ENCODE data around the gene PGLYRP2.
A peak's percentile ranks its signal among the peaks of the same experiment; 100 is the strongest.
"Not testable (repeated sequence)": the region's sequence is repeated elsewhere in the genome, so short reads cannot be mapped to it uniquely, and the experiment has no call there.

The PGLYRP2 gene

DNA sequence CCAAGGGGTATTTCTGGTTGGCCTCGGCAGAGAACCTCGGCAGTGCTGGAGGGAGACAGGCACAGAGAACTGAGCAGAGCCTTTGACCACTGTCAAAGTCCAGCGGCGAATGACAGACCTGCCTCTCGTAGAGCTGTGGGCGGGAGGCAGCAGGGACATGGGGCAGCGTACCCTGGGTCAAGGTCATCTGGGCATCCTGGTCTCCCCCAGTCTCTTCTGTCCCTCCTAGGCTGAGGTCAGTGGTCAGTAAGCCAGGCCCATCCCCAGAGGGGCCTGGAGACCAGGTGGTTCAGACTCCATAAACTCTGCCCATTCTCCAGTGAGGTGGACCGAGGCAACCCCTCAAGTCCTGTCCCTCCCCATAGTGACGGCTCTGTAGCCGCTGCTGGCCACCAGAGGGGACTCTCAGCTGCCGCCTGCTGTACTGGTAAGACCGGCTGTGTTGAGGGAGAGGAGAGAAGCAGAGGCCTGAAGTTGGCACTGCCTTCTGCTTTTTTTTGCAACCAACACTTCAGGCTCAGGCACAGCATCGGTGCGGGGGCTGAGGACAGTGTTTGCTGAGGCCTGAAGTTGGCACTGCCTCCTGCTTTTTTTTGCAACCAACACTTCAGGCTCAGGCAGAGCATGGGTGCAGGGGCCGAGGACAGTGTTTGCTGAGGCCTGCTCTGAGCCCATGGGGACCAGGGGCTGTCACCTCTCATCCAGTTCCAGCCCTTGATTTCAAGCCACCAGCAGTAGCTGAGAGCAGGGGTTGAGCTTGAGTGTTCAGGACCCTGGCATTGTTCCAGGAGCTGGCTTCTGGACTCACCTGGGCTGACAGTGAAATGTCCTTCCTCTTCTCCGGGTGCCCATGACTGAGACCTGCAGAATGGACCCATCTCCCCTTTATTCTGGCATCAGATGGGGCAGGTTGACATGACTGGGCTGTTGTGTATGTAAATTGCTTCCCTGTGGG is at the start of gene PGLYRP2:
PGLYRP2 (minus strand) TSS at position 111 of the 955 bp plus-strand sequence. CDS start 130 bp downstream, outside the sequence.
- DNase-seq: peak; percentile 23

- DNase-seq: no peak
These were observed 48.4 kb upstream of the PGLYRP2 start for GRCh38 chr19:15527705-15528104.

DNA sequence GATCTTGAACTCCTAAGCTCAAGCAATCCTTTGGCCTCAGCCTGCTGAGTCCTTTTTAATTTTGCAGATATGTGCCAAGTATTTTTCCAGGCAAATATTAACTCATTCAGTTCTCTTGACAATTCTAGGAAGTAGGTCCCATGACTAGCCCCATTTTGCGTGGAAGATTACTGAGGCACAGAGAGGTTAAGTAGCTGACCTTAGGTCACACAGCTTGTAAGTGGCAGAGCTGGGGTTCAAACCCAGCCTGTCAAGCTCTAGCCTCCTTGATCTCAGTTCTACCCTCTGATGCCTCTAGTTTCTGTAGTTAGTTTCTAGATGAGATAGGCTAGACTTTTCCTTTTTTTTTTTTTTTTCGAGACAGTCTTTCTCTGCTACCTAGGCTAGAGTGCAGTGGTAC is 47.1 kb upstream of the PGLYRP2 start:
- no peak for DNase-seq

DNA sequence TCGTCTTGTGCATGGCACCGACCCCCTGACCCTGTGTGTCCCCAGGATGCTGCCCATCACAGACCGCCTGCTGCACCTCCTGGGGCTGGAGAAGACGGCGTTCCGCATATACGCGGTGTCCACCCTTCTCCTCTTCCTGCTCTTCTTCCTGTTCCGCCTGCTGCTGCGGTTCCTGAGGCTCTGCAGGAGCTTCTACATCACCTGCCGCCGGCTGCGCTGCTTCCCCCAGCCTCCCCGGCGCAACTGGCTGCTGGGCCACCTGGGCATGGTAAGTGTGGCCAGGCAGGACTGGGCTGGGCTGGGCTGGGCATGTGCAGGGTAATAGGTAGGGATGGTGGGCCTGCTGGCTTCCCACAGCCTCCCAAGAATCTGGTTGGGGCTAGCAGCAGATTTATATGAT is 46.0 kb upstream of the PGLYRP2 start:
- no peak for DNase-seq

- DNase-seq: no peak
These were observed 45.5 kb upstream of the PGLYRP2 start for GRCh38 chr19:15524781-15525180.

DNA sequence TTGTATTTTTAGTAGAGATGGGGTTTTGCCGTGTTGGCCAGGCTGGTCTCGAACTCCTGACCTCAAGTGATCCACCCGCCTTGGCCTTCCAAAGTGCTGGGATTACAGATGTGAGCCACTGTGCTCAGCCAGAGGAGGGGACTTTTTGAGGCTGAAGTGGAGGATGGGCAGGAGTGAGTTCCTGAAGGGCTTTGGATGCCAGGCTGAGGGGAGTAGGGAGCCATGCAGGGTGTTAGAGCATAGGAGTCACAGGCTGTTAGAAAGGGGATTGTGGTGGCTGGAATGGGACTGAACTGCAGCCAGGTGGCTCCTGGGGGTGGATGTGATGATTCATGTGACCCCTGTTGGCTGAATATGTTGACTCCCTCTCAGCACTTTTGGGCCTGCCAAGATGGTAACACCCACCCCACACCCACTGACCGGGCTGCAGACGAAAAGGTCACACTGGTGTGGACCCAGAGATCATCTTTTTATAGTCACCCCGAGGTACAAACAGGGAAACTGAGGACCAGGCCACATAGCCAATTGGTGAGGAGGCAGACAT is 40.2 kb upstream of the PGLYRP2 start:
- no peak for DNase-seq

- no peak for DNase-seq
These were observed 38.5 kb upstream of the PGLYRP2 start for GRCh38 chr19:15517778-15518177.

- DNase-seq: peak; percentile 5
These were observed 37.1 kb upstream of the PGLYRP2 start for GRCh38 chr19:15516363-15516762.

GRCh38 chr19:15515227-15515625 is 35.9 kb upstream of the PGLYRP2 start:
- DNase-seq: not testable (repeated sequence)

GRCh38 chr19:15511671-15512424 is 32.5 kb upstream of the PGLYRP2 start:
- DNase-seq: no peak

- DNase-seq: peak; percentile 16
These were observed 28.9 kb upstream of the PGLYRP2 start, which contains the start of gene CYP4F22 for GRCh38 chr19:15508035-15508710. Gene CYP4F22 (plus strand): TSS chr19:15508525. CDS start chr19:15525337, 16,812 bp downstream.

- DNase-seq: peak; percentile 17
These were observed 28.1 kb upstream of the PGLYRP2 start for GRCh38 chr19:15507068-15508034.

DNA sequence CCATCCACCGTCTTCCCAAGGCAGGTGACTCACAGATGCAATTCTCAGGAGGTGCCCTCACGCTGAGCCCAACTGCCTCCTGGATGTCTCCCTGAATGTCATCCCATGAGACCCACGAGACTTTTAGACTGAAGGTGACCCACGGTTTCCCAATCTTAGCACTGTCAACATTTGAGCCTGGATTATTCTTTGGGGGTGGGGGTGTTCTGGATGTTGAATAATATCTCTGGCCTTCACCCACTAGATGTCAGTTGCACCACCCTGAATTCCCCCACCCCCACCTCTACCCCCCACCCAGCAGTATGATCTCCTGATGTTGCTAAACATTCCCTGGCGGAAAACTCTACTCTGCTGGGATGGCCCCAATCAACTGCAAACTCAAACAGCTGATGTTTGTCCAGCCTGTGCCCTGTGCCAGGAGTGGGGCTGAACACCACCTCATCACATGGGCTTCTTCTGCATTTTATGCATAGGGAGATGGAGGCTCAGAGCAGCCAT is 26.8 kb upstream of the PGLYRP2 start:
- DNase-seq: no peak

DNA sequence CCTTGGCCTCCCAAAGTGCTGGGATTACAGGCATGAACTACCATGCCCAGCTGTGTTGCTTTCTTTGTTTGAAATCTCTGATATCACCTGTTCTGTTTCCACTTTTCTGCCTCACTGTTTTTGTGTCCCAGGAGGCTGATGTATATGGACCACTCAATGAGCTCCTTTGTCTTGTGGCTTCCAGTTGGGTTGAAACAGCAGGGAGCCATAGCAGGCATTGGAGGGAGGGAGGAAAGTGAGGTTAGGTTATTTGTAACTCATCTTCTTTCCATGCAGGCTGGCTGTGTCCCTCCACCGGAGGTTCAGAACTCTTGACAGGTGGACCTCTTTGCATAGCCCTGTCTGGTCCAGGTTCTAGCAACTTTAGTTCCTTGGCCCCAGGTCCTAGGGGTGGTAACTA is 23.0 kb upstream of the PGLYRP2 start:
- no peak for DNase-seq

DNA sequence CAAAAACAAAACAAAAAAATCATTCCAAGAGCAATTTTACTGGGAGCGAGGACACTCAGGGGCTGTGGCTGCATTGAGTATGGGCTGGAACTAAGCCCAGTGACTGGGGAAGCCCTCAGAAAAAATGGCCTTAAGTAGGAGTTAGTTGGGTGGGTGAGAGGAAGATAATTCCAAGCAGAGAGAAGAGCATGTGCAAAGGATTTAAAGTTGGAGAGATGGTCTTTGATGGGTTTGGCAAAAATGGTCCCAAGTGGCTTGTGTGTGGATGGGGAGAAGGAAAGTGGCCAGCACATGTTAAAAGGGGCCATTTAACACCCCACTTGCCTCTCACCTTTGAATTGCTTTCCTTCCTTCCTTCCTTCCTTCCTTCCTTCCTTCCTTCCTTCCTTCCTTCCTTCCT is 22.3 kb upstream of the PGLYRP2 start:
- DNase-seq: no peak

- DNase-seq: peak; percentile 94
These were observed 19.6 kb upstream of the PGLYRP2 start for GRCh38 chr19:15498910-15499309.

GRCh38 chr19:15498156-15498858 is 19.0 kb upstream of the PGLYRP2 start:
- peak; percentile 36 for DNase-seq

DNA sequence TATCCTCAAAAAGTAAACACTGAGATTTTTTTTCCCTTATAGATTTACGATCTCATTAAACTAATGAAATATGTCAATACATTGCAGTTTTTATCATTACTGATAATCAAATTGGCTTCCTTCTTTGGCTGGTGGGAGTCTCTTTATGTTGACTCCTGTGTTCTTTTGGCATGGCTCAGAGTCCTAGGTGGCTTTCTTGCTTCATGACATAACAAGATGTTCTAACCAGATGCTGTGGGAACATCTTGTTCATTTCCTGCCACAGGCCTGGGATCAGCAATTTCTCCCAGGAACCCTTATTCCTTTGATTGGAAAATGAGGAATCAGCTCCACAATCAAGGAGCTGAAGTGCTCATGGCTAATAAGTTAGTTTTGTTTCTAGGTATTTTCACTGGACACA is 15.8 kb upstream of the PGLYRP2 start:
- DNase-seq: no peak

GRCh38 chr19:15488489-15489226 is 9.4 kb upstream of the PGLYRP2 start:
- no peak for DNase-seq

DNA sequence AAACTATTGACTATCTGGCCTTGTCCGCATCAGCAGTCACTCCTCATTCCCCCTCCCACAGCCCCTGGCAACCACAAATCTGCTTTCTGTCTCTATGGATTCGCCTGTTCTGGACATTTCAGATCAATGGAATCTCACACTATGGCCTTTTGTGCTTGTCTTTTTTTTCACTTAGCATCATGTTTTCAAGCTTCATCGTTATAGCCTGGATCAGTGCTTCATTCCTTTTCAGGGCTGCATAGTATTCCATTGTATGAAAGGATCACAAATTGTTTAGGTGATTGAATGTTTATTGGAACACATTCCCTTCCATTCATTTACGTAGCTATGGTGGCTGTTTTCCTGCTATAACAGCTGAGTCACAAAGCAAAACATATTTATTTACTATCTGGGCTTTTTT is 7.7 kb upstream of the PGLYRP2 start:
- DNase-seq: no peak

Data from OCI-M1 (cell line).